Spleen (tissue), 11 donors: ENCODE results near the gene SMG7. TPM values are rescaled to one million over a fixed set of nuclear protein-coding genes. Genes with fewer than 3 reads are reported as not detected.

Experiments
- DNase-seq: peaks from one replicate; pipeline ENCODE4 v3.0.0-alpha.2; 2020
- H3K27ac ChIP-seq, 8 donors: fragments of 200-600 bp; sonication (generic) in 7 of 8; 1 replicate in 4 of 8; 2 replicates in 4 of 8; pipeline versions ENCODE4 v1.5.0 to v1.8.0; 2016 to 2021; ENCODE audit warnings: inconsistent platforms in 4 of 8, mild to moderate bottlenecking in 4 of 8, moderate library complexity in 1 of 8
- H3K27me3 ChIP-seq, 7 donors: fragments of 200-600 bp; sonication (generic) in 6 of 7; replicated peaks in 1 of 7; 1 replicate in 4 of 7; 2 replicates in 3 of 7; pipeline versions ENCODE4 v1.5.0 to v1.8.0; 2016 to 2021; ENCODE audit warnings: inconsistent platforms in 3 of 7, mild to moderate bottlenecking in 1 of 7
- H3K36me3 ChIP-seq, 6 donors: fragments of 200-600 bp; sonication (generic) in 5 of 6; 1 replicate in 4 of 6; 2 replicates in 2 of 6; pipeline versions ENCODE4 v1.5.0 to v1.8.0; 2016 to 2021; ENCODE audit warnings: inconsistent platforms in 2 of 6
- H3K4me1 ChIP-seq, 6 donors: fragments of 200-600 bp; sonication (generic) in 5 of 6; 1 replicate in 3 of 6; 2 replicates in 3 of 6; pipeline versions ENCODE4 v1.5.0 to v1.8.0; 2016 to 2021; ENCODE audit warnings: inconsistent platforms in 3 of 6
- H3K4me3 ChIP-seq, 8 donors: fragments of 200-600 bp; sonication (generic) in 7 of 8; 1 replicate in 4 of 8; 2 replicates in 4 of 8; pipeline versions ENCODE4 v1.5.0 to v1.8.0; 2016 to 2021; ENCODE audit warnings: inconsistent platforms in 4 of 8, mild to moderate bottlenecking in 4 of 8, moderate library complexity in 2 of 8
- H3K9me3 ChIP-seq, 8 donors: fragments of 200-600 bp; sonication (generic) in 7 of 8; 1 replicate in 4 of 8; 2 replicates in 4 of 8; pipeline versions ENCODE4 v1.5.0 to v1.8.0; 2016 to 2021; ENCODE audit warnings: inconsistent platforms in 4 of 8
- POLR2A ChIP-seq, 3 donors: fragments of 450-650 bp; IDR thresholded peaks; one replicate each; pipeline ENCODE4 v1.5.1; 2017; ENCODE audit warnings: antibody characterized with exemption in 3 of 3, mild to moderate bottlenecking in 1 of 3
- POLR2AphosphoS5 ChIP-seq, 3 donors: sonication (generic); formaldehyde crosslinking; IDR thresholded peaks; one replicate each; pipeline ENCODE4 v1.5.1; 2017; ENCODE audit warnings: antibody characterized with exemption in 3 of 3
- WGBS, 5 donors: extraction: QIAGEN DNeasy Blood & Tissue Kit in 3 of 5; methylation state at CpG; one replicate each; pipeline versions ENCODE4 v1.1.5 to v1.1.7; 2013 to 2018; 5-methylcytosine and 5-hydroxymethylcytosine counted together
- intact Hi-C: fragments of 100-400 bp; cut with DNase I; formaldehyde crosslinking; loops from one replicate; pipeline ENCODE4 v1.15.0; 2023; ENCODE audit warnings: low total_unique reads
- polyA plus RNA-seq, 3 donors: library from polyadenylated mRNA; stranded (reverse); fragments of 200-250 nt; gene quantifications; one replicate each; pipeline ENCODE4 v1.2.1, GENCODE V29; 2013
- total RNA-seq, 7 donors: library from RNA; depleted of rRNA in 3 of 7; stranded (reverse); fragments of >200 nt in 3 of 7; fragmentation: NEBNext Ultra II Directional in 4 of 7; extraction: Animal tissue kit (Norgen Biotek cat#: 25700) in 4 of 7; gene quantifications; one replicate each; pipeline versions ENCODE4 v1.1.0 to v1.2.1, GENCODE V29; 2016 to 2021
- TF ChIP-seq, protein P1 (sequence below), 11 experiments: fragments of 200-600 bp in 7 of 11; fragments of 450-650 bp in 4 of 11; sonication (generic) in 4 of 11; IDR thresholded peaks in 8 of 11; conservative IDR thresholded peaks in 3 of 11; 1 replicate in 7 of 11; 2 replicates in 4 of 11; pipeline versions ENCODE4 v1.4.0 to v1.8.0; 2016 to 2021; ENCODE audit warnings: antibody characterized with exemption in 11 of 11, inconsistent platforms in 4 of 11, mild to moderate bottlenecking in 1 of 11
- donor health status: healthy with polysubstance abuse.
- donor health status: DM: no; HTN: no; CAD: no; lungs with moderate emphysema.
- donor health status: DM: no; HTN: no; CAD: no.
- donor health status: Bipolar disorder and iron deficiency.
- donor health status: healthy.
- donor health status: DM: no; HTN: no; CAD: no.
- donor health status: DM: yes; HTN: yes; CAD: no.

The SMG7 gene
- total and polyA plus RNA-seq, 10 donors: 14.1 to 116 (median 53.5) TPM

DNA sequence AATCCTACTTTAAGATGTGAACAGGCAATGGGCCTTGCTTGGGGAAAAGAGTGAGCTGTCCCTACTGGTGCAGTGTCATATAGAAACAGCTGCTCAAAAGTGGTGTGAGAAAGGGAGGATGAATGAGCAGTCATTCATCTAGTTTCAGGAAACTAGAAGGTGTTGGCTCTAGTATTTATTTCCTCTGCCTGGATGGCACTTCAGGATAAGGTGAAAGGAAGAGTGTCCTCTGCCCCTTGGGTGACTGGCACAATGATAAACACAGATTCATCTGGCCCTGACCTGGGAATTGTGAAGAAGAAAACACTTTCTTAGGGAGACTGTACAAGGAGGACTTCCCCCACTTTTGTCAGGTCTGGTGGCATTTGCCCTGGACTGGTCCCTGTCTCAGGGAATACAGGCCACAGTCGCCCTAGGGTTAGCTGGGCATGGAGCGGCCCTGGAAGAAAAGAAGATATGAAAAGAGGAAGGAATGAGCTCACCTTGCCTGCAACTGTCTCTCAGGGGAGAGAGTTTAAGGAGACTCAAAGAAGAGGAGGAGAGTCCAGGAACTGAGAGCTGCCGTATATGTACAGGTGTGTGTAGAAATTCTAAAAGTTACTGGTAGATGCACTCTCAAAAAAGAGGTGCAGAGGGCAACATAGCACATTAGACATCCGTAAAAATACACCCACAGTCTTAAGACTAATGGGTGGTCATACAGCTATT, 40.3 kb upstream of the SMG7 start:
- Histone ChIP-seq H3K36me3 (no peaks in the 10 kb centered on the region), H3K27me3 (peaks cover 0 to 24% (median 0%) of the 10 kb centered on the region in 7 donors), H3K9me3 (no peaks in the 10 kb centered on the region), H3K27ac (no peak overlapping the region), H3K4me3 (no peak overlapping the region), H3K4me1 (no peaks in the 10 kb centered on the region)
- TF ChIP-seq, protein P1, sequence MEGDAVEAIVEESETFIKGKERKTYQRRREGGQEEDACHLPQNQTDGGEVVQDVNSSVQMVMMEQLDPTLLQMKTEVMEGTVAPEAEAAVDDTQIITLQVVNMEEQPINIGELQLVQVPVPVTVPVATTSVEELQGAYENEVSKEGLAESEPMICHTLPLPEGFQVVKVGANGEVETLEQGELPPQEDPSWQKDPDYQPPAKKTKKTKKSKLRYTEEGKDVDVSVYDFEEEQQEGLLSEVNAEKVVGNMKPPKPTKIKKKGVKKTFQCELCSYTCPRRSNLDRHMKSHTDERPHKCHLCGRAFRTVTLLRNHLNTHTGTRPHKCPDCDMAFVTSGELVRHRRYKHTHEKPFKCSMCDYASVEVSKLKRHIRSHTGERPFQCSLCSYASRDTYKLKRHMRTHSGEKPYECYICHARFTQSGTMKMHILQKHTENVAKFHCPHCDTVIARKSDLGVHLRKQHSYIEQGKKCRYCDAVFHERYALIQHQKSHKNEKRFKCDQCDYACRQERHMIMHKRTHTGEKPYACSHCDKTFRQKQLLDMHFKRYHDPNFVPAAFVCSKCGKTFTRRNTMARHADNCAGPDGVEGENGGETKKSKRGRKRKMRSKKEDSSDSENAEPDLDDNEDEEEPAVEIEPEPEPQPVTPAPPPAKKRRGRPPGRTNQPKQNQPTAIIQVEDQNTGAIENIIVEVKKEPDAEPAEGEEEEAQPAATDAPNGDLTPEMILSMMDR (IDR thresholded peaks at IDR 0.05 in 8 of 11, conservative IDR thresholded peaks at IDR 0.05 in 3 of 11): no peak
- TF ChIP-seq POLR2A (IDR thresholded peaks at IDR 0.05) (no peak), POLR2AphosphoS5 (IDR thresholded peaks at IDR 0.05) (no peak)
- 74 to 94% (median 90%) methylated on average over 4 of the region's 4 CpGs for WGBS, 5 donors
- intact Hi-C loops: no loop called here
- DNase-seq: no peak

DNA sequence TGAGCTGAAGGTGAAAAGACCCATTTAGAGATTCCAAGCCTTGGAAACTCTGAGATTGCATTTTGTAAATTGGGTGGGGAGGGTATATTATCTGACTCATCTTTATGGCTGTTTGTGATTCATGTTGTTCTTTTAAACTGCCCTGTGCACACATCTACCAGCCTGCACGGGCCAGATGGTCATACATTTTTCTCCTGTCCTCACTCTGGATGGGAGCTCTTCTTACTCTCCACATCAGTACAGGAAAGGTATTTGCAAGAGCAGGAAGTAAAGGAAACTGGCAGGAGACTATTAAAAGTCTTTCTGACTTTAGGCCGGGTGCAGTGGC, 39.8 kb upstream of the SMG7 start:
- TF ChIP-seq, protein P1 (IDR thresholded peaks at IDR 0.05 in 8 of 11, conservative IDR thresholded peaks at IDR 0.05 in 3 of 11): no peak
- TF ChIP-seq POLR2A (IDR thresholded peaks at IDR 0.05): no peak
- no peak for TF ChIP-seq POLR2AphosphoS5 (IDR thresholded peaks at IDR 0.05)
- WGBS, 5 donors: 54 to 64% (median 63%) methylated on average over 2 of the region's 2 CpGs
- no peak for DNase-seq

DNA sequence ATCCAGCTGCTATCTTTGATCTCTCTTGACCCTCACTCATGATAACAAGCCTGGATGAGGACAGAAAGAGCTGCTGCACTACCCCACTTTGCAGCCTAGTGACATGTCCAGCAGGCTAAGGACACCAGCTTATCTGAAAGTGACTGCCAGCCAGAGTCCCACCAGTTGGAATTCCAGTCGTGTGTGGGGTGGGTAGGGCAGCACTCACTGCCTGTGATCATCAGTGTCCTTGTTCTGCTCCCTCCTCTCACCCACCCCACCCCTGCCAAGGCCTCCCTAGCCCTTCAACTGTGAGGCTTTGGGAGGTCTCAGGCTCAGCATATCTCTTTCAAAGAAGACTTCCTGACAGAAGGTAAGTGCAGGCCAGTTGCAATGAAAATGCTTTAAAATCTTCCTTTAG, 38.6 kb upstream of the SMG7 start:
- TF ChIP-seq, protein P1 (IDR thresholded peaks at IDR 0.05 in 8 of 11, conservative IDR thresholded peaks at IDR 0.05 in 3 of 11): no peak
- TF ChIP-seq POLR2AphosphoS5 (IDR thresholded peaks at IDR 0.05) (no peak), POLR2A (IDR thresholded peaks at IDR 0.05) (no peak)
- intact Hi-C loops: no loop called here
- Histone ChIP-seq H3K4me3 (no peak overlapping the region), H3K9me3 (no peaks in the 10 kb centered on the region), H3K27me3 (peaks cover 0 to 23% (median 0%) of the 10 kb centered on the region in 7 donors), H3K36me3 (no peaks in the 10 kb centered on the region), H3K27ac (no peak overlapping the region), H3K4me1 (no peaks in the 10 kb centered on the region)
- no peak for DNase-seq
- WGBS, 5 donors: 15 to 60% (median 44%) methylated on average over 1 of the region's 1 CpG; no CpG with 5 or more reads in 1 of the 5 donors

More for the DNA sequence above, 39.8 kb upstream of the SMG7 start:
- intact Hi-C loops: no loop called here
- H3K27ac ChIP-seq: no peak overlapping the region
- no peak overlapping the region for H3K4me3 ChIP-seq
- H3K4me1 ChIP-seq: no peaks in the 10 kb centered on the region
- no peaks in the 10 kb centered on the region for H3K9me3 ChIP-seq
- no peaks in the 10 kb centered on the region for H3K36me3 ChIP-seq
- H3K27me3 ChIP-seq: peaks cover 0 to 24% (median 0%) of the 10 kb centered on the region in 7 donors

DNA sequence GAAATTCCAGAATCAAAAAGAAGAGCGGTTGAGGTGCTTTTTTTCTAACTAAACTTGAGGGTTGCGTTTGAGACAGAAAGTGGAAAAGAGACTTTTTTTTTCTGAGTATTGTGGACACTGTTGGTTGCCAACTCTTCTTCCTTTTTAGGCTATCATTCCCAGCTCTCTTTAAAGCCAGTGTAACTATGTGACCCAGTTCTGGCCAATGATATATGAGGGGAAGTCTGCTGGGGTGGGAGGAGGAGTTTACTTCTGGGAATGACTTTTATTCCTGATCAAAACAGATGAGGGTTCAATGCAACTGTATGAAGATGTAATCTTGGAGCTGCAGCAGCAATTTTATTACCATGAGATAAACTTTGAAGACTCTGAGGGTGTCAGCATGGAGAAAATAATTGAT, 36.8 kb upstream of the SMG7 start:
- TF ChIP-seq POLR2AphosphoS5 (IDR thresholded peaks at IDR 0.05): no peak
- TF ChIP-seq, protein P1 (IDR thresholded peaks at IDR 0.05 in 8 of 11, conservative IDR thresholded peaks at IDR 0.05 in 3 of 11): no peak
- no peak for TF ChIP-seq POLR2A (IDR thresholded peaks at IDR 0.05)
- DNase-seq: no peak
- WGBS, 5 donors: 79 to 90% (median 83%) methylated on average over 2 of the region's 2 CpGs
- no peaks in the 10 kb centered on the region for H3K36me3 ChIP-seq
- H3K4me1 ChIP-seq: no peaks in the 10 kb centered on the region
- no peak overlapping the region for H3K4me3 ChIP-seq
- H3K27me3 ChIP-seq: peaks cover 0 to 17% (median 0%) of the 10 kb centered on the region in 7 donors
- intact Hi-C loops: no loop called here
- no peak overlapping the region for H3K27ac ChIP-seq
- no peaks in the 10 kb centered on the region for H3K9me3 ChIP-seq
